Esophagus muscularis mucosa (tissue), 4 donors: Measurements from ENCODE around the gene CDH5. TPM values are rescaled to one million over a fixed set of nuclear protein-coding genes. Genes with fewer than 3 reads are reported as not detected.

Source experiments
- DNase-seq: peaks from one replicate; pipeline ENCODE4 v3.0.0-alpha.2; 2017; ENCODE audit errors: extremely low spot score
- H3K27ac ChIP-seq, 4 donors: fragments of 200-600 bp; sonication (generic); replicated peaks in 1 of 4; 1 replicate in 3 of 4; 2 replicates in 1 of 4; pipeline ENCODE4 v1.5.1; 2016 to 2019; ENCODE audit warnings: mild to moderate bottlenecking in 1 of 4
- H3K27me3 ChIP-seq, 4 donors: fragments of 200-600 bp; sonication (generic); one replicate each; pipeline versions ENCODE4 v1.5.1 to v1.6.0; 2016 to 2019
- H3K36me3 ChIP-seq, 4 donors: fragments of 200-600 bp; sonication (generic); one replicate each; pipeline ENCODE4 v1.5.1; 2016 to 2019
- H3K4me1 ChIP-seq, 4 donors: fragments of 200-600 bp; sonication (generic); one replicate each; pipeline ENCODE4 v1.5.1; 2016 to 2019
- H3K4me3 ChIP-seq, 4 donors: fragments of 200-600 bp; sonication (generic); 1 replicate in 2 of 4; 2 replicates in 2 of 4; pipeline ENCODE4 v1.5.1; 2016 to 2019; ENCODE audit warnings: mild to moderate bottlenecking in 4 of 4, moderate library complexity in 1 of 4
- H3K9me3 ChIP-seq, 4 donors: fragments of 200-600 bp; sonication (generic); 1 replicate in 3 of 4; 2 replicates in 1 of 4; pipeline ENCODE4 v1.5.1; 2016 to 2019
- EP300 ChIP-seq: sonication (generic); formaldehyde crosslinking; IDR thresholded peaks from one replicate; pipeline ENCODE4 v1.6.1; 2017; ENCODE audit warnings: antibody characterized with exemption
- POLR2A ChIP-seq: fragments of 450-650 bp; IDR thresholded peaks from one replicate; pipeline ENCODE4 v1.6.1; 2017; ENCODE audit warnings: antibody characterized with exemption, moderate library complexity, mild to moderate bottlenecking, low read depth
- POLR2AphosphoS5 ChIP-seq, 2 donors: sonication (generic); formaldehyde crosslinking; IDR thresholded peaks; one replicate each; pipeline ENCODE4 v1.6.1; 2017; ENCODE audit warnings: antibody characterized with exemption in 2 of 2
- WGBS: methylation state at CpG from one replicate; pipeline ENCODE4 v1.1.5; 2018; 5-methylcytosine and 5-hydroxymethylcytosine counted together
- intact Hi-C: fragments of 100-400 bp; cut with DNase I; formaldehyde crosslinking; loops from one replicate; pipeline ENCODE4 v1.15.1; 2023
- total RNA-seq, 4 donors: library from RNA; depleted of rRNA; stranded (reverse); fragments of >200 nt; gene quantifications; one replicate each; pipeline versions ENCODE4 v1.1.0 to v1.2.1, GENCODE V29; 2016
- TF ChIP-seq, protein P1 (sequence below), 3 experiments: fragments of 200-600 bp in 2 of 3; fragments of 450-650 bp in 1 of 3; sonication (generic) in 2 of 3; IDR thresholded peaks; one replicate each; pipeline ENCODE4 v1.5.1; 2017 to 2019; ENCODE audit warnings: antibody characterized with exemption in 3 of 3, mild to moderate bottlenecking in 2 of 3, moderate library complexity in 1 of 3

CDH5 gene
- total RNA-seq, 4 donors from 2014 or later, result 19.5 to 63.1 (median 50.6) TPM

DNA sequence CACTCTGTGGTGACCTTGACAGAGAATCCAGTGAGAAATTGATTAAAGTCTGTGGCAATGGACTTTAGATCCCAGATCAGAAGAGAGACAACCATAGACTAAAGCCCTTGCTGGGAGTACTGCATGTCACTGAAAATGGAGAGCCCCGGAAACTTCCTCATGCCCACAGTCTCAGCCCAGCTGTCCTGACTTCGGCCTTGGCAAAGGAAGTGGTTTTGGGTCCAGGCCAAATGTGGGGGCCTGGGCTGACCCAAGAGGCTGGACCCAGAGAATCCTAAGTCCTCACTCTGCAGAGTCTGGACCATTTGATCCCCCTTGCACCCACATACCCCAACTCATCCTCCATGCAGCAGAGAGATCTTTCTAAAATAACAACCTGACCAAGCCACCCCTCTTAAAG lies 55.9 kb downstream of the CDH5 start:
- H3K4me3 ChIP-seq, result no peak overlapping the region
- H3K36me3 ChIP-seq, result no peaks in the 10 kb centered on the region
- WGBS, result 77% methylated on average over 2 of the region's 2 CpGs
- TF ChIP-seq POLR2A (no peak), EP300 (no peak), POLR2AphosphoS5 (IDR thresholded peaks at IDR 0.05) (no peak)
- TF ChIP-seq, protein P1, sequence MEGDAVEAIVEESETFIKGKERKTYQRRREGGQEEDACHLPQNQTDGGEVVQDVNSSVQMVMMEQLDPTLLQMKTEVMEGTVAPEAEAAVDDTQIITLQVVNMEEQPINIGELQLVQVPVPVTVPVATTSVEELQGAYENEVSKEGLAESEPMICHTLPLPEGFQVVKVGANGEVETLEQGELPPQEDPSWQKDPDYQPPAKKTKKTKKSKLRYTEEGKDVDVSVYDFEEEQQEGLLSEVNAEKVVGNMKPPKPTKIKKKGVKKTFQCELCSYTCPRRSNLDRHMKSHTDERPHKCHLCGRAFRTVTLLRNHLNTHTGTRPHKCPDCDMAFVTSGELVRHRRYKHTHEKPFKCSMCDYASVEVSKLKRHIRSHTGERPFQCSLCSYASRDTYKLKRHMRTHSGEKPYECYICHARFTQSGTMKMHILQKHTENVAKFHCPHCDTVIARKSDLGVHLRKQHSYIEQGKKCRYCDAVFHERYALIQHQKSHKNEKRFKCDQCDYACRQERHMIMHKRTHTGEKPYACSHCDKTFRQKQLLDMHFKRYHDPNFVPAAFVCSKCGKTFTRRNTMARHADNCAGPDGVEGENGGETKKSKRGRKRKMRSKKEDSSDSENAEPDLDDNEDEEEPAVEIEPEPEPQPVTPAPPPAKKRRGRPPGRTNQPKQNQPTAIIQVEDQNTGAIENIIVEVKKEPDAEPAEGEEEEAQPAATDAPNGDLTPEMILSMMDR (IDR thresholded peaks at IDR 0.05), result no peak
- no peak for DNase-seq
- no peak overlapping the region for H3K27ac ChIP-seq
- H3K4me1 ChIP-seq, result peaks cover 4 to 13% (median 10%) of the 10 kb centered on the region in 4 donors
- intact Hi-C loops, result no loop called here
- peaks cover 0 to 48% (median 14%) of the 10 kb centered on the region in 4 donors for H3K27me3 ChIP-seq
- H3K9me3 ChIP-seq, result peaks cover 0 to under 1% (median 0%) of the 10 kb centered on the region in 4 donors

DNA sequence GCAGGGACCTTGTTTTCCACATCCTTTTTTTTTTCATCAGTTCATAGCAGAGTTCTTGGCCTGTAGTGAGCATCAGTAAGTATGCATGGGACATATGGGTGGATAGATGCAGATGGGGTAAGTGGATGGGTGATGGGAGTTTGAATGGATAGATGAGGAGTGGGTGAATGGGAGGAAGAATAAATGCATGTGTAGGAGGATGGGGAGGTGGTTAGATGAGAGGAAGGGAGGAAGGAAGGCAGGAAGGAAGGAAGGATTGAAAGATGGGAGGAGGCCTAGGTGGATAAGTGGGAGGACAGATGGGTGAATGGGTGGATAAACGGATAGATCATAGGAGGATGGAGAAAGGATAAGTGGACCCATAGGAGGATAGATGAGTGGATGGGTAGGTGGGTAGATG lies 56.7 kb downstream of the CDH5 start:
- Histone ChIP-seq H3K4me3 (no peak overlapping the region), H3K36me3 (no peaks in the 10 kb centered on the region), H3K27ac (no peak overlapping the region), H3K4me1 (peaks cover 11 to 21% (median 18%) of the 10 kb centered on the region in 4 donors), H3K27me3 (peaks cover 0 to 53% (median 22%) of the 10 kb centered on the region in 4 donors), H3K9me3 (no peaks in the 10 kb centered on the region)
- intact Hi-C loops, result no loop called here
- 96% methylated on average over 1 of the region's 1 CpG for WGBS
- DNase-seq, result no peak
- no peak for TF ChIP-seq EP300
- no peak for TF ChIP-seq POLR2A
- TF ChIP-seq, protein P1 (IDR thresholded peaks at IDR 0.05), result no peak
- TF ChIP-seq POLR2AphosphoS5 (IDR thresholded peaks at IDR 0.05), result no peak

DNA sequence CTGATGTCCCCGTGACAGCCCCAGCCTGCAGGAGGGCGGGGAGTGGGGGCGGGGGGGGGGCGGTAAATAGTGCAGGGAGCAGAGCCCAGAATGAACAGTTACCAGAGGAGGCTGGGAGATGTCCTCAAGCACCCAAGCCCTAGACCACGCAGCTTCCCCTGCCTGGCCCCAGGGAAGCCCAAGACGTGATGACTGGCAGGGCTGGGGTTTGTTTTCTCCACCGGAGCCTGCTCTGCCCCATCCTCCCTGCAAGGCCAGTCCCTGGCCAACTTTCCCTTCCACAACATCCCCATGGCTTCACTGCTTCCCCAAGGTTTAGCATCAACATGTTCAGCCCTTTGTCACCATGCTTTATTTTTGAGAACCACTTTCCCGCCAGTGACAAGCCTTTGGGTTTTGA lies 59.2 kb downstream of the CDH5 start:
- DNase-seq, result no peak
- Histone ChIP-seq H3K27me3 (peaks cover 0 to 57% (median 33%) of the 10 kb centered on the region in 4 donors), H3K9me3 (peaks cover 0 to 3% (median 0%) of the 10 kb centered on the region in 4 donors), H3K4me1 (peaks cover 11 to 29% (median 21%) of the 10 kb centered on the region in 4 donors), H3K4me3 (no peak overlapping the region), H3K27ac (no peak overlapping the region), H3K36me3 (no peaks in the 10 kb centered on the region)
- intact Hi-C loops, result no loop called here
- TF ChIP-seq POLR2A (no peak), POLR2AphosphoS5 (IDR thresholded peaks at IDR 0.05) (no peak), EP300 (no peak)
- TF ChIP-seq, protein P1 (IDR thresholded peaks at IDR 0.05), result no peak
- 52% methylated on average over 6 of the region's 8 CpGs for WGBS

DNA sequence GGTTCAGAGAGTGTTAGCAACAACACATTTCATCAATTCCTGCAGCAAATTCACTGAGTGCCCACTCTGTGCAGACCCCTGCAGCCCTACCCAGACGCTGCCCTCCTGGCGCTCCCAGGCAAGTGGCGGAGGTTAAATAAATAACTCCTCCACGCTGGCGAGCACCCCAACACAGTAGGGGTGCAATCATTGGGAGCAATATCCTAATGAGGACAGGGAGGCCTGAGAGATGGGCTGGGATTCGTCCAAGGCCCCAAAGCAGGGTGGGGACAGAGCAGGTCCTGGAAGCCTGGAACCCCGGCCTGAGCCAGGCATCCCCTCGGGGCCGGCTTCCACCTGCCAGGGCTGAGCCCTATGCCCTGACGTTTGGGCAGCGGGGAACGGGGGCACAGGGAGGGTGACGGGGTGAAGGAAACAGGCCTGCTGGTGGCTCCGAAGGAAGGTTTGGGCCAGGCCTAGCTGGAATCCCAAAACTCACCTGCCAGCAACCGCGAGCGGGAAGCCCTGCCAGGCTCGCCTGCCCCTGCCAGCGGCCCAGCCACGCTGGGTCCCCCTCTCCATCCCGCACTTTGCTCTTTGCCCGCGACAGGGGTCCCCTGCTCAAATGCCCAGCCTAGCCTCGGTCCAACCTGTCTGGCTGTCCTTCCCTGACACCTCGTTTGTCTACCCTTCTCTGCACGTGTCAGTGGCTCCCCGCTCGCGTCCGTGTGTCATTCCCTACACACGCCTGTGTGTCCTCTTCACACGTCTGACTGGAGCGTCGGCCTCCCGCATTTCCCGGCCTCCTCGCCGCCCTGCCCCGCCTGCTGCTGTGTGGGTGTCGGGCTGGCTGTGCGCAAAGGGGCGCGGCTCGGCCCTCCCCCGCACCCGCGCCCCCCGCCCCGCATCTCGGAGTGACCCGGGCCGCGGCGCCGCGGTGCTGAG lies 59.9 kb downstream of the CDH5 start:
- peak overlapping the region; percentile 42 to 62 (median 44) for H3K4me3 ChIP-seq
- DNase-seq, result no peak
- 7% methylated on average over 28 of the region's 56 CpGs for WGBS
- no peaks in the 10 kb centered on the region for H3K36me3 ChIP-seq
- H3K4me1 ChIP-seq, result peaks cover 11 to 29% (median 21%) of the 10 kb centered on the region in 4 donors
- intact Hi-C loops, result no loop called here
- H3K27me3 ChIP-seq, result peaks cover 0 to 57% (median 33%) of the 10 kb centered on the region in 4 donors
- TF ChIP-seq POLR2AphosphoS5 (IDR thresholded peaks at IDR 0.05), result no peak
- TF ChIP-seq POLR2A, result no peak
- no peak for TF ChIP-seq EP300
- TF ChIP-seq, protein P1 (IDR thresholded peaks at IDR 0.05), result no peak
- H3K9me3 ChIP-seq, result peaks cover 0 to 3% (median 0%) of the 10 kb centered on the region in 4 donors
- no peak overlapping the region for H3K27ac ChIP-seq
